Measurements from ENCODE around the gene ALDH1A3.

Gene ALDH1A3

GRCh38 chr15:100859970-100860828, 19.4 kb upstream of the ALDH1A3 start:
- DNase-seq = no peak

DNA sequence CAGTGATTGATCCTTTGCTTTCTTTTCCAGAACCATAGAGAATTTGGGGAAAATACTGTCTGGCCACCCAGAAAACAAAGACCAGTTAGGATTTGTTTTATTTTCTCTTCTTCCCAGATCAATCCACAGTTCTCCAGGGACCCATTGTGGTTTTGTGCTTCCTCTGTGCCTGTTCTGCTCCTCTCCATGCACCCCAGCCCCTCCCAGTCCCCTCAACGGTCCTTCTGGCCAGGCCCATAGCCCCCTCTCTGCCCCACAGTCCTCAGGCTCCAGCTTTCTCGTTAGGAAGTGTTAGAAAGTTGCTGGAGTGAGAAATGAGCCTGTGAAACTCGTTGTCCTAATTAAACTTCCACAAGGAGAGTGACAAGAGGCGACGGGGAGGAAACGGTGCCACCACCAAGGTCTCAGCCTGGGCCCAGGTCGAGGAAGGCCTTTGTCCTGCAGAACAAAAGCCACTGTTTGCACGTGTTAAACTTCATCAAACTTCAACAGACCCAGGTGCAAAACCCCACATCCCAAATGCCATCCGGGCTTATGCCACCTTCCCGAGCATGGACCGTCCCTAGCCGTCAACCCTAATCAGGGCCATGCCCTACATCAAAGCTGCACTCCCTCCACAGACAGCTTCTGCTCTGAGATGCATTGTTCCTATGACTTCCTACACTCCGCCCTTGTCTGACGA, 18.7 kb upstream of the ALDH1A3 start:
- DNase-seq = no peak

GRCh38 chr15:100861511-100861991, 18.1 kb upstream of the ALDH1A3 start:
- DNase-seq = no peak

DNA sequence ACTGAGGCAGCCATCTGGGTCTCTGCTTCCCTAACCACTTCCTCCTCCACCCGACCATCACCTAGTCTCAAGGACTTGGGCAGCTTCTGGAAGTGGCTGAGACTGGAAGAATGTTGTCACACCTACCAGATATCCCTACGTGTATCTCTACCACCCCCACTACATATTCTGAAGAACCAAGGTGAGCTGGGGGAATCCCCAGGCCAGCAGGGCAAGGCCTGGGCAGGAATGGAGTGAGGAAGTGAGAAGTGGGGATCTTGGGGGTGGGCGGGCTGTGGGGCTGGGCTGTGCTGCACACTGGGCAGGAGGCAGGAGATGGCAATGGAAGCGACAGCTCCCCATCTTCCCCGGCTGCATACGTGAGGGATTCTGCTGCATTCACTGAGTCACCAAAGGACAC, 17.5 kb upstream of the ALDH1A3 start:
- no peak for DNase-seq

GRCh38 chr15:100863075-100863795, 16.4 kb upstream of the ALDH1A3 start:
- no peak for DNase-seq

- no peak for DNase-seq
Measured at GRCh38 chr15:100863796-100864267, 15.8 kb upstream of the ALDH1A3 start.

GRCh38 chr15:100866386-100867330, 13.0 kb upstream of the ALDH1A3 start:
- DNase-seq = no peak

- DNase-seq = no peak
Measured at GRCh38 chr15:100867433-100867832, 12.2 kb upstream of the ALDH1A3 start.

- DNase-seq = peak; percentile 68
Measured at GRCh38 chr15:100869151-100869999, 10.3 kb upstream of the ALDH1A3 start.

GRCh38 chr15:100873029-100873677, 6.5 kb upstream of the ALDH1A3 start:
- DNase-seq = peak; percentile 65

DNA sequence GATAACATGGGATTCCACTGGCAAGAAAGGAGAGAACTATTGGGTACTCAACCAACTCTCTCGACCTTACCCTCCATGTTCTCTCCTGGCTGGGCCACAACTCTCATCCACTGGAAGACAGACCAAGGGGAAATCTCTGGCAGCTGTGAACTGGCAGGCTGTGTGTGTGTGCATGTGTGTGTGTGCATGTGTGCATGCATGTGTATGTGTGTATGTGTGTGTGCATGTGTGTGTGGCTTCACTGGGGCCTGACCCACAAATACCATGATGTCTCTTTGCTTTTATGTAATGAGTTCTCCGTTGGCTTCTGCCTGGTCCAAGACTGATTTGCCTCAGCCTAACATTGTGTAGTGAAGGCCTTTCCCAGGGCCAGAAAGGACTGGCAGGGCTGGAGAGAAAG, 4.1 kb upstream of the ALDH1A3 start:
- DNase-seq = no peak

- no peak for DNase-seq
Measured at GRCh38 chr15:100875976-100876375, 3.7 kb upstream of the ALDH1A3 start.

DNA sequence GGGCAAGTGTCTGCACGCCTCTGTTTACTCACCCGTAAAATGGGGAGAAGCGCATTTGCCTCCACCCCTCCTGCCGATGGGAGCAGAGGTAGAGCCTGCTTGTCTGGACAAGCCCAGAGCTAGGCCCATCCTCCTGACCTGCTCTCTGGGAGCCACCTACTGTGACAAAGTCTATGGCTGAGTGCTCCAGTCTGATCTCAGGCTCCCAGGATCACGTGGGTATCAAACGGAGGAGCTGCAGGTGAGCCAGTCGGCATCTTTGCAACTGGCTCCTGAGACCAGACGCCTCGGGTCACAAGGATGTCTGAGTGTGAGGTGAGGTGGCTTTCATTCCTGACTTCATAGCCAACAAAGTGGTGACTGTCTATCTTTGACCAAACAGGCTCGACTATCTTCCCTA, 2.1 kb upstream of the ALDH1A3 start:
- no peak for DNase-seq

GRCh38 chr15:100878130-100878529, 1.5 kb upstream of the ALDH1A3 start:
- no peak for DNase-seq

DNA sequence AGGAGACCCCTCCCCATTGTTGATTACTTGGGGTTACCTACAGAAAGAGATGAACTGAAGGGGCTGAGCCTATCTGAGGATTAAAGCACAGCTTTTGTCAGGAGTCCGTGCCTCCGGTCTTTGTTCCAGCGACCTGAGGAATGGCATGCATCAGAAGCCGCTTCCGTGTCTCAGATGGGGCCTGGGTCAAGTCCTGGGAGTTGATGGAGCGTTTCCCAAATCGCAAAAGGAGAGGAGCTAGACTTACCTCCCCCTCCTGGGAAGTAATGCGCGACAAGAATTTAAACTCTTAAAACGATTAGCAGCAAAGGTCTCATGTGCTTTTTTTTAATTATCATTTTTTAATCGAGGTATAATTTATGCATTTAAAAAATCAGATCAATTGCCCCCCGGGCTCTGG, 983 bp upstream of the ALDH1A3 start:
- no peak for DNase-seq

- DNase-seq = no peak
Measured at GRCh38 chr15:100879061-100879463, 569 bp upstream of the ALDH1A3 start.

DNA sequence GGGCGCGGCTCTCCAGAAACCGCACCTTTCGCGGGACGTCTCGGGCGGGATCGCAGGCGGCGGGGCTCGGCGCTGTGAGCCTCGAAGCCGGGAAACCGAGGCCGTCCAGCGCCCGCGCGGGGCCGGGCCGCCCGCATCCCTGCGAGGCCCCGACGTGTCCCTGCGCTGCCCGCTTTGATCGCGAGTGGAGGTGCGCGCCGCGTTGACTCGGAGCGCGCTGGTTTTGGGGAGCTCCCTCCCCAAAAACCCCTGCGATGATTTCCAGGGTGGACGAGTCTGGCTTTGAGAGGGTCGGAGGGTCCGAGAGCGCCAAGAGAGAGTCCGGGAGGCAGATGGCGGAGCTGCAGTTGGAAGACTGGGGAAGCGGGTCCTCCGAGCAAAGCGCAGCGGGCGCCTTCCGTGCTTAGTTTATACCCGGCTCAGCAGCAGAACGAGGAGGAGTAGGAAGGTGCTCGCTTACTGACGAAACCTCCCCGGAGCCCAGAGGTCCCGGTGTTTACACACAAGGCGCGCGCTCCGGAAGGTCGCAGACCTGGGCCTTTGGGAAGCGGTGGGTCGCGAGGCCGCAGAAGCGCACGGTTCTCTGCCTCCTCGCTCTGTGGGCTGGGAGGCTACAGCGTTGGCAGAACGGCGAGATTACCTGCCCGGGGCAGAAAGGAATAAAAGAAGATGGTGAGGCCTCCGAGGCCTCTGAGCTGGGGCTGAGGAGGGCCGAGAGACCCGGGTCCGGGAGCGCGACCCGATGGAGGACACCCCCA, 687 bp downstream of the ALDH1A3 start:
- DNase-seq = no peak

GRCh38 chr15:100880897-100881242, 1.2 kb downstream of the ALDH1A3 start:
- no peak for DNase-seq

GRCh38 chr15:100881573-100882336, 2.1 kb downstream of the ALDH1A3 start:
- DNase-seq = no peak

Data from stimulated activated CD8-positive, alpha-beta memory T cell treated with anti-CD3 and anti-CD28 coated beads, Interleukin-4, amount 100 ng/mL, for 48 hours (primary cell).